GM19240 (cell line): ENCODE results near the gene CLDN5.
"Not testable (repeated sequence)": the region's sequence is repeated elsewhere in the genome, so short reads cannot be mapped to it uniquely, and the experiment has no call there.

Experiments
- DNase-seq: peaks from one replicate; pipeline ENCODE4 v3.0.0; 2011; ENCODE audit warnings: low spot score; ENCODE audit not compliant: insufficient read length

Gene CLDN5

GRCh38 chr22:19548427-19548826 is 24.2 kb upstream of the CLDN5 start:
- DNase-seq, result not testable (repeated sequence)

- DNase-seq, result no peak
Measured at GRCh38 chr22:19547620-19548019, 23.4 kb upstream of the CLDN5 start.

GRCh38 chr22:19546680-19547079 is 22.5 kb upstream of the CLDN5 start:
- DNase-seq, result no peak

- no peak for DNase-seq
Measured at GRCh38 chr22:19545935-19546207, 21.7 kb upstream of the CLDN5 start.

- DNase-seq, result no peak
Measured at GRCh38 chr22:19543970-19544708, 19.9 kb upstream of the CLDN5 start.

- DNase-seq, result no peak
Measured at GRCh38 chr22:19540394-19540793, 16.2 kb upstream of the CLDN5 start.

- no peak for DNase-seq
Measured at GRCh38 chr22:19537941-19538488, 13.8 kb upstream of the CLDN5 start.

GRCh38 chr22:19536564-19536963 is 12.4 kb upstream of the CLDN5 start:
- DNase-seq, result no peak

GRCh38 chr22:19535001-19535400 is 10.8 kb upstream of the CLDN5 start:
- no peak for DNase-seq

- DNase-seq, result no peak
Measured at GRCh38 chr22:19533857-19534256, 9.6 kb upstream of the CLDN5 start.

- DNase-seq, result no peak
Measured at GRCh38 chr22:19533049-19533626, 8.9 kb upstream of the CLDN5 start.

GRCh38 chr22:19531327-19531726 is 7.1 kb upstream of the CLDN5 start:
- DNase-seq, result not testable (repeated sequence)

- DNase-seq, result no peak
Measured at GRCh38 chr22:19530751-19531150, 6.5 kb upstream of the CLDN5 start.

- DNase-seq, result no peak
Measured at GRCh38 chr22:19529811-19530210, 5.6 kb upstream of the CLDN5 start.

- no peak for DNase-seq
Measured at GRCh38 chr22:19527861-19528417, 3.7 kb upstream of the CLDN5 start.

- no peak for DNase-seq
Measured at GRCh38 chr22:19527321-19527721, 3.1 kb upstream of the CLDN5 start.

GRCh38 chr22:19526702-19527111 is 2.5 kb upstream of the CLDN5 start:
- DNase-seq, result no peak

- DNase-seq, result no peak
Measured at GRCh38 chr22:19526076-19526701, 2.0 kb upstream of the CLDN5 start.

GRCh38 chr22:19525666-19526065 is 1.5 kb upstream of the CLDN5 start:
- no peak for DNase-seq

- no peak for DNase-seq
Measured at GRCh38 chr22:19525116-19525660, 978 bp upstream of the CLDN5 start.

- no peak for DNase-seq
Measured at GRCh38 chr22:19523240-19524169, 705 bp downstream of the CLDN5 start.
